ENCODE data around the gene NOA1.

NOA1 gene

DNA sequence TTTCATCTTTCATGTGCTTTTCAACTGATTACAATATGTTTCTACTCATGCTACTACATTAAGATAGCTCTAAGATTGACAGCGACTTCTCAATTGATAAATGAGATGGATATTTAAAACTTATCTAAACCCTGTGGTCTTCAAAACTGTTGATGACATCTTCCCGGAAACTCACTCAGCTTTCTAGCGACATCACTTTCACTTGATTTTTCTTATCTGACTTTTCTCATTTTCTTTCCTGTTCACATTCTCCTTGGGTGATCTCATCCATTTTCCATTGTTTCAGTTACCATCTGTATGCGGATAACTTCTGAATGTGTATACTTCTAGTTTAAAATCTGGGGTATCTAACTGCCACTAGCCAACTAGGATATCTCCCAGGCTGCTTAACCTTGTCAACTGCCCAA, 4.4 kb upstream of the NOA1 start:
- H3K4me3 ChIP-seq (replicated peaks; ENCODE audit: low read depth, low read length) = no peak overlapping the region
- peaks cover 4% of the 10 kb centered on the region for H3K36me3 ChIP-seq (ENCODE audit: control insufficient read depth, insufficient read depth, low read length)
- no peak for DNase-seq (ENCODE audit: extremely low read depth, insufficient read length)

DNA sequence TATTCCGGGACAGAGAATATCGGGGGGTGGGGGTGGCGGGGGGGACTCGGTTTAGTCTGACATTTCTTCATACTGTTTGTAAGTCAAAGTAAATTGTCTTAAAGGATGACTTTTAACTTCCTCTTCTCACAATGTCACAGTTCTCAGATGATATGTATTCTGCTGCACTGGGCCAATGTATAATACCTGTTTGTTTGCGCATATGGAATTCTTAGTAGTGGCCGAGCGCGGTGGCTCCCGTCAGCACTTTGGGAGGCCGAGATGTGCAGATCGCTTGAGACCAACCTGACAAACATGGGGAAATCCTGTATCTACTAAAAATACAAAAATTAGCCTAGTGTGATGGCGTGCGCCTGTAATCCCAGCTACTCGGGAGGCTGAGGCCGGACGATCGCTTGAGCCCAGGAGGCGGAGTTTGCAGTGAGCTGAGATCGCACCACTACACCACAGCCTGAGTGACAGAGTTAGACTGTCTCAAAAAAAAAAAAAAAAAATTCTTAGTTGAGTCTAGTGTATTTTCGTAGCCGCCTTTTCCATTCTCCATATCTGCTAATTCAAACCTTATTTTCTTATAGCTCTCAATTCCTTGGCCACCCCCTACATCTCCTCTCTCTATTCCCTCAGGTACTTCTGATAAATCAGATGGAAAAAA, 2.1 kb upstream of the NOA1 start:
- Histone ChIP-seq H3K4me3 (replicated peaks; ENCODE audit: low read depth, low read length) (peak overlapping the region; percentile 84), H3K36me3 (ENCODE audit: control insufficient read depth, insufficient read depth, low read length) (no peaks in the 10 kb centered on the region; the same call in 1 of the 2 replicates), H3K27me3 (replicated peaks; ENCODE audit: control insufficient read depth, insufficient read depth, low read length) (no peaks in the 10 kb centered on the region)
- peak; percentile 46 for DNase-seq (ENCODE audit: extremely low read depth, insufficient read length)
- TF ChIP-seq, protein P1, sequence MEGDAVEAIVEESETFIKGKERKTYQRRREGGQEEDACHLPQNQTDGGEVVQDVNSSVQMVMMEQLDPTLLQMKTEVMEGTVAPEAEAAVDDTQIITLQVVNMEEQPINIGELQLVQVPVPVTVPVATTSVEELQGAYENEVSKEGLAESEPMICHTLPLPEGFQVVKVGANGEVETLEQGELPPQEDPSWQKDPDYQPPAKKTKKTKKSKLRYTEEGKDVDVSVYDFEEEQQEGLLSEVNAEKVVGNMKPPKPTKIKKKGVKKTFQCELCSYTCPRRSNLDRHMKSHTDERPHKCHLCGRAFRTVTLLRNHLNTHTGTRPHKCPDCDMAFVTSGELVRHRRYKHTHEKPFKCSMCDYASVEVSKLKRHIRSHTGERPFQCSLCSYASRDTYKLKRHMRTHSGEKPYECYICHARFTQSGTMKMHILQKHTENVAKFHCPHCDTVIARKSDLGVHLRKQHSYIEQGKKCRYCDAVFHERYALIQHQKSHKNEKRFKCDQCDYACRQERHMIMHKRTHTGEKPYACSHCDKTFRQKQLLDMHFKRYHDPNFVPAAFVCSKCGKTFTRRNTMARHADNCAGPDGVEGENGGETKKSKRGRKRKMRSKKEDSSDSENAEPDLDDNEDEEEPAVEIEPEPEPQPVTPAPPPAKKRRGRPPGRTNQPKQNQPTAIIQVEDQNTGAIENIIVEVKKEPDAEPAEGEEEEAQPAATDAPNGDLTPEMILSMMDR (IDR thresholded peaks at IDR 0.05; ENCODE audit: insufficient read depth, low read length, poor library complexity, severe bottlenecking) = no peak

More for the DNA sequence above, 4.4 kb upstream of the NOA1 start:
- TF ChIP-seq, protein P1 (IDR thresholded peaks at IDR 0.05; ENCODE audit: insufficient read depth, low read length, poor library complexity, severe bottlenecking) = no peak
- H3K27me3 ChIP-seq (replicated peaks; ENCODE audit: control insufficient read depth, insufficient read depth, low read length) = no peaks in the 10 kb centered on the region

DNA sequence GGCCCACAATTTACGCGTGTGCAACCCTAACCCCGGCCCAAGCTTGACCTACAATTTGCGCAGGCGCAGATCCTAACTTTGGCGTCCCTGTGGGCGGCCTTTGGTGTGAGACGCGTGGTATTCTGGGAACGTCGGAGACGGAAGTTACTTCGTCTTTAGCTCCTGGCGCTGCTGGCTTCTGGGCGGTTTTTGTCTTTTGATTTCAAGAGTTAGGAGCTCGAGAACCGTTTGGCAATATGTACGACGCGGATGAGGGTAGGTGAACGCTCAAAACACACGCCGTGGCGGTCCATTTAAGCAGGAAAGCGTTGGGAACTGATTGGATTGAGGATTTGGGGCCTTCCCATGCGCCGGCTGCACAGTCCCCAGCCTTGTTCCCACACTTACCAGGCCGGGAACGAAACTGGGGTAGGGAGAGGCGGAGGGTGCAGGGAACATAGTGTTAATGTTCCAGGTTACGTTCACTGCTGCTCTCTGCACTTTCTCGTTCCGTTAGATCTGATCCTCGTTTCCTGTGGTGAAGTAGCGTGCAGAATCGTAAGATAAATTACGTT, 1.4 kb upstream of the NOA1 start, which contains the start of gene POLR2B:
Gene POLR2B, plus strand, starts transcription at position 147 of the 554 bp plus-strand sequence. Its CDS starts 90 bp downstream, at position 237.
- Histone ChIP-seq H3K27me3 (replicated peaks; ENCODE audit: control insufficient read depth, insufficient read depth, low read length) (no peaks in the 10 kb centered on the region), H3K4me3 (replicated peaks; ENCODE audit: low read depth, low read length) (peak within 1 kb of the TSS; percentile 84), H3K36me3 (ENCODE audit: control insufficient read depth, insufficient read depth, low read length) (no peaks in the 10 kb centered on the region; the same call in none of the 2 replicates)
- DNase-seq (ENCODE audit: extremely low read depth, insufficient read length) = peak; percentile 86
- TF ChIP-seq, protein P1 (IDR thresholded peaks at IDR 0.05; ENCODE audit: insufficient read depth, low read length, poor library complexity, severe bottlenecking) = no peak

DNA sequence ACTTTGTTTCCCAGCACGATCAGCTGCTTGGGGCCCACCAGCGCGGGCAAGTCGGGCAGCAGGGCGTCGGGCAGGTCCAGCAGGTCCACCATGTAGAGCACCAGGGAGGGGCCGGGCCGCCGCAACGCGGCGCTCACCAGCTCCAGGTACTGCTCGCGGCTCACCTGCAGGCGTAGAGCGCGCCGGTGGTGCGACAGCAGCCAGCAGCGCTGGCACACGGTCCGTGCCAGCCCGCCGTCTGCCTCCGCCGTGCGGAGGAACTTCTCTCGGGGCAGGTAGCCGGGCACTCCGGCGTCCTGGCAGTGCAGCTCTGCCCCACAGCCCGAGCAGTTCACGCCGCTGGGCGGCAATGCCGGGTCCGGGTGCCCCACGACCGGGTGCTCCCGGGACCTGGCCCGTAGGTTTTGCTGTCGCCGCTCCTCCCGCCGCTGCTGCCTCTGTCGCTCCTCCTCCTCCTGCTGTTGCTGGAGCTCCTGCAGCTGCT, 527 bp downstream of the NOA1 start:
- Histone ChIP-seq H3K36me3 (ENCODE audit: control insufficient read depth, insufficient read depth, low read length) (peaks cover 8% of the 10 kb centered on the region), H3K27me3 (replicated peaks; ENCODE audit: control insufficient read depth, insufficient read depth, low read length) (no peaks in the 10 kb centered on the region)
- no peak for DNase-seq (ENCODE audit: extremely low read depth, insufficient read length)

DNA sequence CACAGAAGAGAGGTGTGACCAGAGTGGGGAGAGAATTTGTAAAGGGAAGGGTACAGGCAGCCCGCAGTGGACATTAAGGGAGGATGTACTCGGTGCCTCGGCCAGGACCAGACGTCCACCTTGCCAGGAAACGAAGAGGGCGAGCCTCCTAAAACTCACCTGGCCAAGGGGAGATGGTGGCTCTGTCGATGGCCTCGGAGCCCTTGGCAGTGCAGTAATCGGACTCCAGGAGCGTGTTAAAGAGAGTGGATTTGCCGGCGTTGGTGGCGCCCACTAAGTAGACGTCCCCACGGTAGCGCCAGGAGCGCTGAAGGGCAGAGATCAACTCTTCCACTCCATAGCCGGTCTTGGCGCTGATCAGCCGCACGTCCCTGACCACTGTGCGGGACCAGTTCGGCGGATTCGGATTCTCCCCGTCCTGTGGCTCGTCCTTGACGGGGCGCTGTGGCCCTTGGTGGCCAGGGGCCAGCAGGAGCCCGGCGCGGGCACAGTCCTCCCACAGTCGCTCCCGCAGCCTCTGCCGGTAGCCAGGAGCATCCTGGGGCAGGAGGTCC, 1.0 kb downstream of the NOA1 start:
- H3K36me3 ChIP-seq (ENCODE audit: control insufficient read depth, insufficient read depth, low read length) = peaks cover 8% of the 10 kb centered on the region
- DNase-seq (ENCODE audit: extremely low read depth, insufficient read length) = no peak
- no peaks in the 10 kb centered on the region for H3K27me3 ChIP-seq (replicated peaks; ENCODE audit: control insufficient read depth, insufficient read depth, low read length)
- peak overlapping the region; percentile 84 for H3K4me3 ChIP-seq (replicated peaks; ENCODE audit: low read depth, low read length)
- TF ChIP-seq, protein P1 (IDR thresholded peaks at IDR 0.05; ENCODE audit: insufficient read depth, low read length, poor library complexity, severe bottlenecking) = no peak

More for the DNA sequence above, 527 bp downstream of the NOA1 start:
- H3K4me3 ChIP-seq (replicated peaks; ENCODE audit: low read depth, low read length) = peak overlapping the region; percentile 84
- TF ChIP-seq, protein P1 (IDR thresholded peaks at IDR 0.05; ENCODE audit: insufficient read depth, low read length, poor library complexity, severe bottlenecking) = peak; percentile 7
